ENCODE measurements around the gene PSMD11.
A peak's percentile ranks its signal among the peaks of the same experiment; 100 is the strongest.

PSMD11 gene

DNA sequence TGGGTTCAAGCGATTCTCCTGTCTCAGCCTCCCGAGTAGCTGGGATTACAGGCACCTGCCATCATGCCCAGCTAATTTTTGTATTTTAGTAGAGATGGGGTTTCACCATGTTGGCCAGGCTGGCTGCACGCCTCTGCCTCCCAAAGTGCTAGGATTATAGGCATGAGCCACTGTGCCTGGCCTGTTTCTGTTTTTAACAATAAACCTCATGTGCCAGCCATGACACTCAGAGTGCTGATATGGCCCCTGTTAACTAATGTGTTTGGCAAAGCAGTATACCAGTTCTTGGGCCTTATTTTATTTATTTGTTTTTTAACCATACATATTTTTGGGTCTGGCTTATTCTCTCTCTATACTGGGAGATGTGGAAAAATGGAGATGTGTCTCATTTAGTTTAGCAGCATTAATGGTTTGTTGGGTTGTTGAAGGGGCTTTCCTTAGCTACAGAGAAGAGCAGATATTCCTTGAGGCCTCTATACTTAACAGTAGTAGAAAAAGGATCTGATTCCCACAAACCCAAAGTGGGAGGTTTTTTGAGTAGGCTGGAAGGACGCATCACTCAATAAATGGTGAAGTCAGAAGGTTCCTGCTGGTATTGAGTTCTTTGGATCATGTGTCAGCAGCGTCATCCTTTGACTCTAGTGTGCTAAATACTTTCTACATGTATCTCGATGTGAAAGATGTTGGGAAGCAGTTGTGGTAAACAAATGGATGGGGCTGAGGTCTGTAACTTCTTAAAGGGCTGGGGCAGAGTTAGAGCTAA, 26.3 kb downstream of the PSMD11 start:
- no peak for DNase-seq

DNA sequence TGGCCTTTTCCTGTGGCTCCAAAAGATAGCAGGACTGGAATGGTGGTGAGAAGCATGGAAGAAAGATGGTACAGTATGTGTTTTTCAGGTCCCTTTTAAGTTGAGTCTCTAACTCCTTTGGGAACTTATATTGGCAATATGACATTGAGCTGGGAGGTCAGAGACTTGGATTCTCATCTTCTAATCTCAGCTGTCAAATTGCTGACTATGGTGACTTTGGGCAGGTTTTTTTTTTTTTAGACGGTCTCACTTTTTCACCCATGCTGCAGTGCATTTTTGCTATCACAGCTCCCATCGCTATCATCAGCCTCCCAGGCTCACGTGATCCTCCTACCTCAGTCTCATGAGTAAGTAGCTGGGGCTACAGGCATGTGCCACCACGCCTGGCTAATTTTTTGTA, 27.3 kb downstream of the PSMD11 start:
- DNase-seq: no peak

DNA sequence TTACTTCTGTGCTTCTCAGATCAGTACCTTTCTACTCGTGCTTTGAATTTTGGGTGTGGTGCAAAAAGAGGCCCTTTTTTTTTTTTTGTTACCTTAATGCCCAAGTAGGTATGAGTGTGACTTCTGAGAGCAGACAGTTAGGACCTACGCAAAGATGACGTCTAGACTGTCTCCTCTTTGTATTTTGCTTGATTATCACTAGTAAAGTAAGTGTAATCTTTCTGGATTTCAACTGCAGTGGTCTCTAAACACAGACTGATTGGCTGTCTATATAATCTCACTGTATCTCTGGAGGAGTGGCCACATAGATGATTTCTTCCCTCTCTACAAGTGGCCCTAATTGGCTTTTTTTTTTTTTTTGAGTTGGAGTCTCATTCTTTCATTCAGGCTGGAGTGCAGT, 30.9 kb downstream of the PSMD11 start:
- no peak for DNase-seq

DNA sequence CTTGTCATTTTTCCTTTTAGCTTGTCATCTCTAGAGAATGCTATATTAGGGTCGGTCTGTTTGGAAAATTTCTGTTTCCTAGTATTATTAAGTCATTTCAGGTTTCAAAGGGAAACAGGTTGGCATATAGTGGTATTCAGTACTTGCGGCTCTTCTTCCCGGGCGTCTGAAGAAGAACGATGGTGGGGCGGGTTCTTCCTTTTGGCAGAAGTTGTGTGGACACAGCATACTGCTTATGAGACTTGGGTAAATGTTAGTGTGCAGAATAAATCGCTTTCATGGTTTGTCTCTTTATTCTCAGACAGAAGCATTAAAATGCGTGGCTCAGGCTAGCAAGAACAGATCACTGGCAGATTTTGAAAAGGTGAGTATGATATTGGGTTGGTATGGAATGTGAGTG, 32.9 kb downstream of the PSMD11 start:
- DNase-seq: no peak

DNA sequence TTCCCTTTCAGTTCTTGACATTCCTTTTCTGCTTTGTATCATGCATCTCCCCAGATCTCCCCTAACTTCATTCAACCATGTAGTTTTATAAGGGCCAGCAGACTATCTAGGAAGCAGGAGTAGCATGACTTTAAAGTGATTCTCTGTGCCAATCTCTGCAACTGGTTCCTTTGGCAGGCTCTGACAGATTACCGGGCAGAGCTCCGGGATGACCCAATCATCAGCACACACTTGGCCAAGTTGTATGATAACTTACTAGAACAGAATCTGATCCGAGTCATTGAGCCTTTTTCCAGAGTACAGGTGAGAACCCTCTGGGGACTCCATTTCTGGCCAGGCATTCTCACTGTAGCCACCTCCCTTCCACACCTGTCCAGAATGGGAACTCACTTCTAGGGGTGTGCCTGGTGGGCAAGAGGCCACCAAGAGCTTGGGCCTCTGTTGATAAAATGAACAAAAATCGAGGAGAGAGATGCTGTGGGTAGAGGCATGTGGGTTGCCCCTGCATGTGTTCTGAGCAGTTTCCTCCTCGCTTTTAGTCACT, 34.8 kb downstream of the PSMD11 start:
- no peak for DNase-seq

DNA sequence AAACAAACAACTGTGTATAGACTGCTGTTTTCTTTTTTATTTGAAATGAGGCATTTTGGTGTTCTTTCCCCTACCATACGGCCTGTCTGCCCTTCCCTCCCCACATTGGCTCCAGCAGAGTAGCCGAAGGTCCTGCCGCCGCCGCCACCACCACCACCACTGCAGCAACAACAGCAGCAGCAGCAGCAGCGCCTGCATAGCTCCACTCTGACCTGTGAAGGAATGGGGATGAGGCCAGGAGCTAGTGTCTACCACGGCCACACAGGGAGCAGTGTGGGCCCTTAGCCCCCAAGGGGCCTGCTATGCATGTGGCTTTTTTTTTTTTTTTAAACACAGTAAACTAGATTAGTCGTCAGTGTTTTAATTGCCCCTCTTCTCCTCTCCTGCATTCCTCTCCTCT, 36.9 kb downstream of the PSMD11 start:
- no peak for DNase-seq

DNA sequence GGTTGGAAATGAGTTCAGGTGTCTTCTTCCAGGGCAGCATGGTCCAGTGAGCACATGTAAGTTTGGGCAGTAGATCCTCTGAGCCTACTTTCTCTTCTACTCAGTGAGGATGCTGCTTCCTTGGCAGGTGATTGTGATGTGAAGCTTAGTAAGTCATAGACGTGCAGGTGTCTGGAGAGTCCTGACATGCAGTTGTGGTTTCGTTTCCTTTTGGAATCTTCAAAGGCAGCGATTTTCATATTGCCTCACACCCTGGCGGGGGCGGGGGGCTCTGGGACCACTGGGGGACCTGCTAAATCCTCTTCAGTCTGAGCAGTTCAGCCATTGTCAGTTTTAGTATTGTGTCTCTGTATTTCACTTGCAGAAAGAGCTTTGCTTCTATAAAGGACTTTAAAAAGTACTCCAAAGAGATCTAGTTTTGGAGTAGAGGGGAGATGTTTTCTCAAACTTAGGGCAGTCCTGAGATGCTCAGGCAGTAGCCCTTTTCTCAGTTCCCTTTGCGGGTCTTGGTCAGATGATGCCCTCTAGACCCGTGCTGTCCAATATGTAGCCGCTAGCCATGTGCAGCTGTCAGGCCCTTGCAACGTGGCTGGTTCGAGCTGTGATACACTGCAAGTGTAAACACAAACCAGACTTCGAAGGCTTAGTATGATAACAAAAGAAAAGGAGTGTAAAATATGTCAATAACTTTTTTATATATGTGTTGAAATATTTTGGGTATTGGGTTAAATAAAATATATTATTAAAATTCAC, 38.4 kb downstream of the PSMD11 start:
- DNase-seq: no peak

DNA sequence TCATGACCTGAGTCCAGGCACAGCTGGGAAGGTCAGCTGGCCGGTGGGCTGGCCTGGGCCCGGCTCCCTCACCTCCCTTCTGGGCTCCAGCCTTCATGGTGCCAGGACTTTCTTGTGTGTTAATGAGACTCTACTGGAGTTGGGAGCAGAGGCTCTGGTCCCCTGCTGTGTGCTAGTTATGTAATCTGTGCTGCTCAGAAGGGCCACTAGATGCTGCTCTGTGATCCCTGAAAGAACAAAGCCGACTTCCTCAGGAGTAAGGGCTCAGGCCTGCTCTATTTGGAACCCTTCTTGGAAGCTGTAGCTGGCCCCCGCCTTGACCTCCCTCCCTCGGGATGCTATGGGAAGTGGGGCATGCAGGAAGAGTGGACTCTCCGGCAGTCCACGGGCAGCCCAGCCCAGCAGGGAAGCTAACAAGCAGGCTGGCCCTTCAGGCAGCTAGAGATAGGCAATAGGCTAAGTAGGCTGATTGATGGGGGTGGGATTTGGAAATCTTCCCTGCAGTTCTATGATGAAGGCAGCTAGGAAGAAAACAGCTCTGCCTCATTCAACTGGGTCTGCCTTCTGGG, 39.2 kb downstream of the PSMD11 start:
- no peak for DNase-seq

DNA sequence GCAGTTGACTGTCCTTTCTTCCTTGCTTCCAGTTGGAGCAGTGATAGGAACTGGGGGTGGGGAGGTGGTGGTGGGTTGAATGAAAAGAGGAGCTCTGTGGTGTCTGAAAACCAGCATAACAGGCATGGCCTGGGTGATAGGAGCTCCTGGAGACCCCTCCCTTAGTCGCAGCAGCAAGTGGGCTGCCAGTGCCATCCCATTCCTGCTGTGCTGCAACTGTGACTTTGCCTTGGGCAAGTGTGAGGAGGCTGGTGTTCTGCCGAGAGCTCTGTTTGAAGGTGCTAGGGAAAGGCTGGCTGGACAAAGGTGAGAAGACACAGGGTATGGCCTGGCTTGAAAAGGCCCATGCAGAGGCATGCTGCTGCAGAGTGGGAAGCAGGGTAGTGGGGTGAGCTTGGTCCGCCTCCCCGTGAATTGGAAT, 39.7 kb downstream of the PSMD11 start:
- DNase-seq: no peak

DNA sequence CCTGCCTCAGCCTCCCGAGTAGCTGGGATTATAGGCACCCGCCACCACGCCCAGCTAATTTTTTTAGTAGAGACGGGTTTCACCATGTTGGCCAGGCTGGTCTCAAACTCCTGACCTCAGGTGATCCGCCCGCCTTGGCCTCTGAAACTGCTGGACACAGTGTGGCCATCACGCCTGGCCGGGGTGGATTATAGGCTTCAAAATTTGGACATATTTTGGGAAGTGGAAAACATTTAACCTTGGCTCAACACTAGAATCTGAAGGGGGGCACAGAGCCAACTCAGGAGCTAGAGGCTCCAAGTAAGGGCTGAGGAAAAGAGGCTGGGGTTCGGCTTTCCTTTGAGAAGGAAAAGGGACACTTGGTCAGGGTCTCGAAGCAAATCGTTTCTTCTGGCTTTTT, 40.3 kb downstream of the PSMD11 start:
- DNase-seq: no peak

DNA sequence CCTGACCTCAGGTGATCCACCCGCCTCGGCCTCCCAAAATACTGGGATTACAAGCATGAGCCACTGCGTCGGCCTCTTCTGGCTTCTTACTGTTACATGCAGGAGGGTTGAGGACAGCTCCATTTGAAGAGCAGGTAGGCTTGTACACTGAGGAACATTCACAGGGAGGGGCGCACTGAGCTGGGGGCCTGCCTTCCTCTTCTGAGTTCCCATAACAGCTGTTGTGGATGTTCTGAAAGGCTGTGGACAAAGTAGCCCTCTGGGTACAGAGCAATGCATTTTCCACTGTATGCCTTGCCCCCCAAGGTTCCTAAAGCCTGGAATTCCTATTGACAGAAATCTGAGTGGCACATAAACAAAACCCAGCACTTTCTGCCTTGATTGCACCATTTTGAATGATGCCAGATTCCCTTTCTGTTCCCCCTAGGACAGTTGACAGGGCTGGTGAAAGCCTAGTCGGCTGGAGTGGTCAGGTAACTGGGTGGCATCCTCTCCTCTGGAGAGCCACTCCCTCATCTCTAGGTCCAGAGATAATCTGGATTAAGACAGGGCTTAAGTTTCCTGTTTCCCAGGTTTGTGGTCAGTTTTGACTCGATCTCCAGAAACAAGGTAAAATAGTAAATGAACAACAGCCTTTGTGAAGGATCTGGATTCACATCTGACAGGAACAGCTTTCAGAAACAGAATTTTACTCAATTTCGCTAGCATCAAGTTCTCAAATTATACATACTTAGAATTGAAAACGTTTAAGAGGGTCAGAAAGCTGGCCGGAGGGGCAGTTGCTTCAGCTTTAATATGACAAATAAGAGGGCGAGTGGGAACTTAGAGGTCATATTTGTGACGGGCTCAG, 41.2 kb downstream of the PSMD11 start:
- DNase-seq: no peak

DNA sequence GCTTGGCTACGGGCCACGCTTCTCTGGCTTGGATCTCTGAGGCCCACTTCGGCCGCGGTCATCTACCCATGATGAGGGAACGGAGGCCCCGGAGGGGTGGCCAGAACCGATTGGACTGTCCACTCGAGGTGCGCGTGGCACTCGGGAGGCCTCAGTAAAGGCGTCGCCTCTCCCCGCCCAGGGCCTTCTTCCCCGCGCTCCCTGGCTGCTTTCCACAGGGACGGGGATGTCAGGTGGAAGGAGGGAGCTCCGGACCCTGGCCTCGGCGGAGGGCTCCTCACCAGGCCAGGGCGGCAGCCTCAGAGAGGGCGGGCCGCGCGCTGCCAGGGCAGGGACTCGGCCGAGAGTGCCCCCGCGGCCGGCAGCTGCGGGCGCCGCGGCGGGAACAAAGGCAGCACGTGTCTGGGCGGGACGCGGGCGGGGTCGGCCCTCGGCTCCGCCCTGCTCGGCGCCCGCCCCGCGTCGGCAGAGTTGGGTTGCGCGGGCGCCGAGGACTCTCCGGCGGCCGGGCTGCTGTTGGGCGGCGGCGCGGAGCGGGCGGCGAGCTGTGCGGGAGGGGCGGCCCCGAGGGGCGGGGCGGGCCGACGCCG, 41.9 kb downstream of the PSMD11 start:
- peak; percentile 66 for DNase-seq

DNA sequence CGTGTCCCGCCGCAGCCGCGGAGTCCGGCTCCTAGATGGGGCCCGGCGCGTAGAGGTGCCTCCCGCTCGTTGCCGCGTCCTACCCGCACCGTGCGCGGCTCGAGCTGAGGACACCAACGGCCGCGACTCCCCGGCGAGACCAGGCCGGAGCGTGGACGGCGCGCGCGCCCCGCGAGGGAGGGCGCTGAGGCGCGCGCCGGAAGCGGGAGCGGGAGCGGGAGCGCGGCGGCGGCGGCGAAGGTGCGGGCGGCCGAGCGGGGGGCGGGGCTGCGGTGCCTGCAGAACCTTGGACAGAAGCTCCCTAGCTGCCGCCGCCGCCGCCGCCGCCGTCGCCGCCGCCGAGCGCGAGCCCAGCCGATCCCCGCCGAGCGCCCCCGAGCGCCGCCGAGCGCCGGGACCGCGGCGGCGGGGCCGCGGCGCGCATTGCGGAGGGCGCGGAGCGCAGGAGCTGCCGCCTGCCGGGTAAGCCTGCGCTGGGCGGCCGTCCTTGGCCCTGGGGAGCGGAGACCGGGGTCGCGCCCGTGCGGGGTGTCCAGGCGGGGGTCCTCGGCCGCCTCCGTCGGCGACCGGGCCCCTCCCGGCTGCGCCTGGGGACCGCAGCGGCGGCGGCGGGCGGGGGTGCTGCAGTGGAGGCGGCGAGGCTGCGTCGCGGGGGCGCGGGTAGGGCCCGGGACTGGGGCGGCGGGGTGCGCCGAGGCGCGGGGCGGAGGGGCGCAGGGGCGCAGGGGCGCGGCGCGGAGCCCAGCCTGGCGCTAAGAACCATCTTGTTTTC, 42.6 kb downstream of the PSMD11 start, which contains the start of gene CDK5R1:
CDK5R1 (plus strand) TSS at position 293 of the 772 bp plus-strand sequence. CDS start 628 bp downstream, outside the sequence.
- peak; percentile 67 for DNase-seq

DNA sequence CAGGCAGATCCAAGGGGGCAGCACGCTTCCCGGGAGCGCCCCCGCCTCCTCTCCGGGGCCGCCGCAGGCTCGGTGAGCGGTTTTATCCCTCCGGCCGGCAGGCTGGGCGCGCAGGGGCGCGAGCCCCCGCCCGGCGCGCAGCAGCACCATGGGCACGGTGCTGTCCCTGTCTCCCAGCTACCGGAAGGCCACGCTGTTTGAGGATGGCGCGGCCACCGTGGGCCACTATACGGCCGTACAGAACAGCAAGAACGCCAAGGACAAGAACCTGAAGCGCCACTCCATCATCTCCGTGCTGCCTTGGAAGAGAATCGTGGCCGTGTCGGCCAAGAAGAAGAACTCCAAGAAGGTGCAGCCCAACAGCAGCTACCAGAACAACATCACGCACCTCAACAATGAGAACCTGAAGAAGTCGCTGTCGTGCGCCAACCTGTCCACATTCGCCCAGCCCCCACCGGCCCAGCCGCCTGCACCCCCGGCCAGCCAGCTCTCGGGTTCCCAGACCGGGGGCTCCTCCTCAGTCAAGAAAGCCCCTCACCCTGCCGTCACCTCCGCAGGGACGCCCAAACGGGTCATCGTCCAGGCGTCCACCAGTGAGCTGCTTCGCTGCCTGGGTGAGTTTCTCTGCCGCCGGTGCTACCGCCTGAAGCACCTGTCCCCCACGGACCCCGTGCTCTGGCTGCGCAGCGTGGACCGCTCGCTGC, 43.3 kb downstream of the PSMD11 start:
- DNase-seq: no peak

DNA sequence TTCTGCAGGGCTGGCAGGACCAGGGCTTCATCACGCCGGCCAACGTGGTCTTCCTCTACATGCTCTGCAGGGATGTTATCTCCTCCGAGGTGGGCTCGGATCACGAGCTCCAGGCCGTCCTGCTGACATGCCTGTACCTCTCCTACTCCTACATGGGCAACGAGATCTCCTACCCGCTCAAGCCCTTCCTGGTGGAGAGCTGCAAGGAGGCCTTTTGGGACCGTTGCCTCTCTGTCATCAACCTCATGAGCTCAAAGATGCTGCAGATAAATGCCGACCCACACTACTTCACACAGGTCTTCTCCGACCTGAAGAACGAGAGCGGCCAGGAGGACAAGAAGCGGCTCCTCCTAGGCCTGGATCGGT, 43.9 kb downstream of the PSMD11 start:
- no peak for DNase-seq

DNA sequence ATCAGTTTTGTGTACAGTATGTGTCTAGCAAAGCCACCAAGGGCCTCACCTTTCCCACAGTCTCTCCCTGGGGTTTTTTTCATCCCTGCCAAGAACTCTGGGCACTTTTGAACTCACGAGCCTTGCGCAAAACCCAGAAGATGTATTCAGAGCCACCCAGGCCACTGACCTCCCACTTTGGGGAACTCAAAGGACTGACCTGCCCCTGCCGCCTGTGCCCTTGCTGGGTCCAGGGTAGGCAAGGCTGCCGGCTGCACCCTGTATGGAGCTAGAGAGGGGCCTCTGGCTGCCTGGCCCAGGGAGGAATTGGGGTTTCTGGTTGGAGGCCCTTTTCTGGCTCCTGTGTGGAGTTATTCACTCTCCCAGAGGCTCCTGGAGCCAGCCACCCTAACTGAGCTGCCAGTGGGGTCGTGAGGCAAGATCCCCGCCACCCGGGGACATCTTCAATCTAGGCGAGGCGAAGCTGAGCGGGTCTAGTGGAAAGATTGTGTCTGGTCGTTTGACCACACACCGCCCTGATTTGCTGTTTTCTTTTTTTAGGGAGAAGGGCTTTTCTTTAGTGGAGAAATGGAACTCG, 44.4 kb downstream of the PSMD11 start:
- DNase-seq: no peak

DNA sequence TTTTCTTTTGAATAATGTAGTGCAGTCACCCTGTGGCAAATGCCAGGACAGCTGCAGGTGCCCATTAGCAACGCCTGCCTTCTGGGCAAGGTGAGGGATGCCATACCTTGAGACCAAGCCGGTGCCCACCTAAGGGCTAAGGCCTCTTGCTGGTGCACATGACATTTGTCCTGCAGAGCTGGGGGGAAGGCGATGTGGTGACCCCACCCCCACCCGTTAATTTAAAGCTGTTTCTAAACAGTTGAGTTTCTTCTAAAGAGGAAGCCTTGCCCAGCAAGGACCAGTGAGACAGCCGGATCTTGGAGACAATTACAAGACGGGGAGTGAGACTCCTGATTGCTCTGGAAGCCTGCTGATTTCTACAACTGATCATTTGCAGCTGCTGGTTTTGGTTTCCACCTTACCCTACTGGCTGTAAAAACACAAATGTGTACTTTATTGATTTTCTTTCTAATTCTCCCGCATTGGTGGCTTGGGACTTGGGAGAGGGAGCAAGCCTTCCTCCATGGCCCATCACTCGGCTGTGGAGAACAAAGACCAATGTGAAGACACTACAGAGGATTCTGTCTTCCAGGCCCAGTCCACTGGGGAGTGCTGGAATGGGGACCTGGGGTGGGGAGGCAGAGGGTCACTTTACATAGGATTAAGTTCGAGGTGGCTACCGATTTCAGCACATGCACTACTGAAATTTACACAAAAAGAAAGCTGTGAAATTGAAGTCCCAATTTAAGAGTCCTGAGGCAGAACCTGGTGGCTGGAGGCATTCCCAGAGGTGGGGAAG, 45.2 kb downstream of the PSMD11 start:
- no peak for DNase-seq

DNA sequence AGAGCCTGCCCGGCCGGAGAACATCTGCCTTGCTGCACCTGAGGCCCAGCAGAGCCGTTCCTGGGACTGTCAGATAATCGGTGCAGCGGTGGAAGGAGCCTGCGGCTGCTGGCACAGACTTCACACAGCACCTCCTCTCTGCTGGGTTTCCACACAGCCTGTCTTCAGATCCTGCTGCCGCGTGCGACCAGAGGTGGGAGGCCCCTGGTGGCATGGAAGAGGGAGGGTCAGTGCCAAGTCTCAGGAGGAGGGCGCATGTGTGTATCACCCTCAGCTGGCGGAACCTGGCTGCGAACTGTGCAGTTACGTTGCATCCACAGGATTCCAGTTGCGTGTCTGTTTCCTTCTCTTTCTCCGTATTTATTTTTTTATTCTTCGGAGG, 45.8 kb downstream of the PSMD11 start:
- DNase-seq: no peak

DNA sequence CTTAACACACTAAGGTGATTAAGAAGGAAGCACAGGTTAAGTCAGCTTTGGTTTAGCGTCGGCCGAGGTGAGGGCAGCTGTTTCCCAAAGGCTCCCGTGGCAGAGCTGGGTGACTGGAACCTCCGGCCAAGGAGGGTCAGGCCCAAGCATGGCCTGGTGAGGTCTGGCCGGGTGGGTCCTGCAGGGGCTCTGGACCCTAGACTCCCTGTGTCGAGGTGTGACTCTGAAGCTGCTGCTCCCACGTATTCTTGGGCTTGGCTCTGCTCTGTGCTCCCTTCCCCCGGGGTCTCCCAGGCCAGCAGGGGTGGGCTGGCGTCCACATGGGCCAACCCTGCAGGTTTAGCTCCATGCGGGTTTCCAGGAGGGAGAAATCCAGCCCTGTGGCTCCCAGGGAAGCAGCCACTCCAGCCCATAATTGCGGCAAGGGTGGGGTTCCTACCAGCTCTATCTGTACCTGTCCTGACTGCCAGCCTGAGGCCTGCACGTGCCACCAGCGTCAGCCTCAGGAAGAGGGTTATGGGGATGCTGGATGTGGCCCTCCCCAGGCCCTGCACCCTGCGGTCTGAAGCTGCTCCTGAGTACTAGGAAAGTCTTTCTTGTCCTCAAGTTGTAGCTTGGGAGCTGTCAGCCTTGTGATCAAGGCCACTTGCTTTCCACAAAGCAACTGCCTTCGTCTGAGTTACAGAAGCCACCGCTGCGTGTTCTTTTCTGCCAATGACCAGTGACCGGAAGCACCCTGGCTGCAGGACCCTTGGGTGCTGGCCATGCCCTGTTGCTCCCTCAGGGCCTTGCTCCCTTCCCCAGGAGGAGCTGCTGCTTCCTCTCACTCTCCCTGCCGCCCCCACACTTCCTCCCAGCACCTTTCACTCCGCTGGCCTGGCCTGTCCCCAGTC, 47.3 kb downstream of the PSMD11 start:
- no peak for DNase-seq
